Measurements from ENCODE around the gene SRR. TPM values are rescaled to one million over a fixed set of nuclear protein-coding genes. Genes with fewer than 3 reads are reported as not detected.

SRR gene
- total and polyA plus RNA-seq, 10 of the 15 experiments (the other 5 are each of a cell fraction or from before 2014, with no cell fraction given), result 11.7 to 33.9 (median 20.2) TPM

GRCh38 chr17:2264067-2264860, 39.5 kb upstream of the SRR start (continued):
- TF ChIP-seq REST (IDR thresholded peaks at IDR 0.05; ENCODE audit: low read depth, low read length) (no peak), USF2 (IDR thresholded peaks at IDR 0.05; ENCODE audit: borderline replicate concordance, low read depth, low read length) (no peak), KDM1A (IDR thresholded peaks at IDR 0.05; ENCODE audit: borderline replicate concordance) (no peak), IKZF1 (conservative IDR thresholded peaks at IDR 0.05) (peak; percentile 54; the same call in 1 of the 2 replicates), ZBED1 (IDR thresholded peaks at IDR 0.05; ENCODE audit: borderline replicate concordance) (no peak), ZNF687 (IDR thresholded peaks at IDR 0.05) (no peak), CREM (IDR thresholded peaks at IDR 0.05; ENCODE audit: low read depth) (no peak), POLR2AphosphoS5 (IDR thresholded peaks at IDR 0.05; ENCODE audit: low read length) (0 out of 2 replicates have a peak, but pooled peaks have one; percentile 58), E4F1 (IDR thresholded peaks at IDR 0.05; ENCODE audit: borderline replicate concordance, partially characterized antibody) (no peak), MTA2 (IDR thresholded peaks at IDR 0.05; ENCODE audit: low read depth) (no peak), YBX1 (IDR thresholded peaks at IDR 0.05) (no peak), EP300 (IDR thresholded peaks at IDR 0.05; ENCODE audit: borderline replicate concordance in 1 of 2, control insufficient read depth in 1 of 2, low read depth in 2 of 2, low read length in 2 of 2) (no peak), E2F8 (IDR thresholded peaks at IDR 0.05; ENCODE audit: low read depth, partially characterized antibody) (no peak)
